Dermis blood vessel endothelial cell (primary cell): ENCODE results near the gene MMP23B. TPM values are rescaled to one million over a fixed set of nuclear protein-coding genes. Genes with fewer than 3 reads are reported as not detected.
A peak's percentile ranks its signal among the peaks of the same experiment; 100 is the strongest.
"Not testable (repeated sequence)": the region's sequence is repeated elsewhere in the genome, so short reads cannot be mapped to it uniquely, and the experiment has no call there.

Source experiments
- DNase-seq: peaks from one replicate; pipeline ENCODE4 v3.0.0; 2010
- total RNA-seq: library from RNA; depleted of rRNA; stranded (reverse); fragments of >200 nt; gene quantifications from 2 replicates; pipeline ENCODE4 v1.2.3, GENCODE V29; 2014

Gene MMP23B
- total RNA-seq, 1 donor from 2014 or later, result not detected

DNA sequence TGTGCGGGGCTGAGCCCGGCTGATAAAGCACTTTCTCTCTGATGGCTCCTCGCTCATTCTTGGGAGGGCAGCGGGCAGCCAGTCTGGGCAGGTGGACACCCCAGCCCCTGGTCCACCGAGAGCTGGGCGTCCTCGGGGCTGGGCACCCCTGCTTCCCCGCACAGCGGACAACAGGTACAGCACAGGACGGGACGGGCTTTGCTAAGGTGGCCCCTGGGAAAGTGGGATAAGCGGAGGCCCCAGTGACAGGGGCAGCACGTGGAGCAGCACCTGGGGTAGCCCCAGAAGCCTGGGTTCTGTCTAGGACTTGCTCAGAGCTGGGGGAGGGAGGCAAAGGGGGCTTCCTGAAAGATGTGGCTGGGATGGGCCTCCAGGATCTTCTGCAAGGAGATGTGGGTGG, 2.6 kb downstream of the MMP23B start:
- DNase-seq, result not testable (repeated sequence)

DNA sequence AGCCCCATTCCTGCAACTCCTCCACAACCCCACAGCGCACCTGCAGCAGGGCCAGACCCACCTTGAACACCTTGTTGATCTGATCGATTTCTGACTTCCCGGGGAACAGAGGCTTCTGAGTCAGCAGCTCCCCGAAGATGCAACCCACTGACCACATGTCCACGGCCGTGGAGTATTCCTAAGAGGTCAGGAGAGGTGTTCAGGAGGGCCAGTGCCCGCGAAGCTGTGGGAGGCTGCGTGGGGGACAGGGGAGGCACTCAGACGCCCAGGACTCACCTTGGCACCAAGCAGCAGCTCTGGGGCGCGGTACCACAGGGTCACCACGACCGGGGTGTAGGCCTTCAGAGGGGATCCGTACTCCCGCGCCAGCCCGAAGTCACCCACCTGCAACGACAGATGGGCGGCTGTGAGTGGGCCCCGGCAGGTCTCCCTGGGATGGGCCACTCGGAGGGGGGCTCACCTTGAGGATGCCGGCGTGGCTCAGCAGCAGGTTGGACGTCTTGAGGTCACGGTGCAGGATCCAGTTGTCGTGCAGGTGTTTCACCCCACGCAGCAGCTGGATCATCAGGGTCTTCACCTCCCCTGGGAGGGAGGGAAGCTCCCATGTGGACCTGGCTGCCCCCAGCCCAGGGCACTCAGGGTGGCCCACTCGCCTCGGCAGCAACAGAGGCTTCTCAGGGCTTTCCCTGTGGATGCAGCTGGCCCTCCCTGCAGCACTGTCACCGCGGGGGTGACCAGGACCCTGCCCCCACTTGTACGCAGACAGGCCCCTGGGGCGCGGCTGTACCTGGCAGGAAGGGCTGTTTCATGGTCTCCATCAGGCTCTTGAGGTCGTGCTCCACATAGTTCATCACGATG, 4.9 kb downstream of the MMP23B start:
- DNase-seq, result not testable (repeated sequence)

DNA sequence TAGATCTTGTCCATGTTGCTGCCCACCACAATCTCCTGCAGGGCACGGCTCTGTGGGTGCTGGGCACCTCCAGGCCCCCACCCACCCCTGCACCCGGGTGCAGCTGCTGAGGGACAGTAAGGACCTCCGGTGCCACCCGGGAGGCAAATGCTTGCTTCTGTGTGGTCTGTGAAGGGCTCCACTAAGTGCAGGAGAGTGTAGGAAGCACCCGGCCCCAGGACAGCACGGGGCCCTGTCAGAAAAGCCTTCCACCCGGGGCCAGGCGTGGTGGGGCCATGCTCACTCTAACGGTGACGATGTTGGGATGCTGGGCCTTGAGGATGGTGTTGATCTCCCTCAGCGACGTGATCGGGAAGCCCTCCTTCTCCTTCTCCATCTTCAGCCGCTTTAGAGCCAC, 5.5 kb downstream of the MMP23B start:
- not testable (repeated sequence) for DNase-seq

GRCh38 chr1:1638528-1638927, 6.6 kb downstream of the MMP23B start:
- not testable (repeated sequence) for DNase-seq

DNA sequence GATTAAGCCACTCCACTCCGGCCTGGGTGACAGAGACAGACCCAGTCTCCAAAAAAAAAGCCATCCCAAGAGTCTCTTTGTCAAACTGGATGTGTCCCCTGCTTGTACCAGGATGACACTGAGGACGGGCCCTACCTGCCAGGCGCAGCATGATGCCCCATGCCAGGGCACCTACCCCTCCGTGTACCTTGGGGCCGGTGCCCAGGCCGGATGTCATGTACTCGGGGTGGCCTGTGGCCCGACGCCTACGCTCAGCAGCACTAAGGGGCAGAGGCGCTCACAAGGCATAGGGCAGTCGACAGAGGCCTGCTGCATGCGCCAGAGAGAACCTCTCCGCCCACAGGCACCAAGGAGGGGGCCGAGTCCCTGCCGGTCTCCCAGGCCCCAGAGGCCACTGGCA, 7.4 kb downstream of the MMP23B start:
- DNase-seq, result not testable (repeated sequence)

DNA sequence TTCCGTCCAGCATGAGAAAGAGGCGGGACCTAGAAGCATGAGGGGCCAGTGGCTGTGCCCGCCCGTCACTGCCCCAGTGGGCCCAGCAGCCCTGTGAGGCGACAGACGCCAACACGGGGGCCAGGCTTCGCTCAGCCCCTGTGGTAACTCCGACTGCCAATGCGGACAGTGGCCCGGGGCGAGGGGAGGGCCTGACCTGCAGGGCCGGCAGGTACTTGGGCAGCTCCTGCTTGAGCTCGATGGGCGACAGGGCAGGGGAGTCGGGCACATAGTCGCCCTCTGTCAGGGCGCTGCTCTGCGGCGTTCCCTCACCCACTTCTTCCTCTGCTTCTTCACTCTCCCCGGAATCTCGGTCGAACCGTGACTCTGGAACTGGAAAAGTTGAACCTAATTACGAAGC, 8.1 kb downstream of the MMP23B start:
- DNase-seq, result not testable (repeated sequence)

GRCh38 chr1:1640711-1641461, 8.9 kb downstream of the MMP23B start:
- not testable (repeated sequence) for DNase-seq

- DNase-seq, result peak; percentile 65
Measured at GRCh38 chr1:1646326-1646725, 14.4 kb downstream of the MMP23B start.

GRCh38 chr1:1647567-1648241, 15.7 kb downstream of the MMP23B start:
- not testable (repeated sequence) for DNase-seq

- not testable (repeated sequence) for DNase-seq
Measured at GRCh38 chr1:1648265-1648664, 16.3 kb downstream of the MMP23B start.

DNA sequence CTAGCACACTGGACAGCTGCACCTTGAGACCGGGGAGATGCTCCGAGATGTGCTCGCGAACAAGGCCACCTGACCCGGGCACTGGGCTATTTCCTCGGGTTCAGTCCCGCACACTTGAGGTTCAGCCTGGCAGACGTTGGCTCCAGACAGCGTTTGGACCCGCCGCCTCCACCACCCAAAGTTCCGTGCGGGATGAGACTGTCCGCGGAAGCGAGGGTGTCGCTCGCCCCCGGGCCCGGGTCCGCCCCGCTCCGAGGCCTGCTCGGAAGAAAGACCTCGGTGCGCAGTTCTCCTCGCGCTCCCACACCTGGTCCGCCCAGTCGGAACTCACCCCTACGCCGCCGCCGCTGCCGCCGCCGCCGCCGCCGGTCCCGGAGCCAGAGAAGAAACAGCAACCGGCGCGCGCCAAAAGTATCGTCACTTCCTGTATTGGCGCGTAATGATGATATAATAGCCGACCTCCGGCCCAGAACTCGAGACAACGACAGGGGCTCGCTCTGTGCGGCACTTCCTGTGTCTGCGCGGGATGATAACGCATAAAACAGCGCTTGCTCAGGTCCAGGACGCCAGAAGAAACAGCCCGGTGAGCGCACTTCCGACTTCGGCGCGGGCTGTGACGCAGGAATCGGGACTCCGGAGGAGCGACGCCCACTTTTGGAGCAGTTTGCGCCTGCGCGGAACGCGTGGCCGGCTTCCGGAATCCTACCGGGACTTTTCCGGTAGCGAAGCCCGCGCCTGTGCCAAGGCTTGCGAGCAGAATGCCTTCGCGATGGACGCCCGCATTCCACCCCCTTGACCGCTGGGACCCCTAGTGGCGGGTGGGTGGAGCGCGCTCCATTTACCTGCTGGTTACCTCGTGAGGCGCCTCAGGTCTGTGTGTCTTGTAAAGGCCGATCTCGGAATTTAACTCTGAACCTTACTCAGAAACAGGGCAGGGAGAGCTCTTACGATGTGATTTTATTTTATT, 26.9 kb downstream of the MMP23B start, which contains the start of gene CDK11B:
Gene CDK11B, minus strand, starts transcription at position 422 of the 967 bp plus-strand sequence. CDS start 1,519 bp downstream, outside the sequence.
- peak; percentile 98 for DNase-seq

DNA sequence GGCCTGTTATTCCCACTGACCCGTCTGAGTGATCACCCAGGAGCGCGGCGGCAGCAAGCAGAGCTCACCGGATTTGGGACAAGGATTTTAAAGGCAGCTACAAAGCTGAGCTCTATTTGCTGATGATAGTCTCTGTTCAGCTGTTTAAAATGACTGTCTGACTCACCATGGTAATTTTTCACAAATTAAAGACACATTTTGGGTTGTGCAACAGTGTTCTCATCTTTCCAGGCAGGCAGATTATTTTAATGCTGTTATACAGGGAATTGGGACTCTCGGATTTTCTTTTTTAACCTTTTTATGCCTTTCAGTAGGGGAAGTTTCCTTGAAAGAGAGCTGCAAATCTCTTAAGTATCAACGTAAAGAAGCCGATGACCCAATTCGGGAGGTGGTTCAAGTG, 30.4 kb downstream of the MMP23B start:
- DNase-seq, result not testable (repeated sequence)

GRCh38 chr1:1662830-1663560, 31.0 kb downstream of the MMP23B start:
- DNase-seq, result not testable (repeated sequence)

DNA sequence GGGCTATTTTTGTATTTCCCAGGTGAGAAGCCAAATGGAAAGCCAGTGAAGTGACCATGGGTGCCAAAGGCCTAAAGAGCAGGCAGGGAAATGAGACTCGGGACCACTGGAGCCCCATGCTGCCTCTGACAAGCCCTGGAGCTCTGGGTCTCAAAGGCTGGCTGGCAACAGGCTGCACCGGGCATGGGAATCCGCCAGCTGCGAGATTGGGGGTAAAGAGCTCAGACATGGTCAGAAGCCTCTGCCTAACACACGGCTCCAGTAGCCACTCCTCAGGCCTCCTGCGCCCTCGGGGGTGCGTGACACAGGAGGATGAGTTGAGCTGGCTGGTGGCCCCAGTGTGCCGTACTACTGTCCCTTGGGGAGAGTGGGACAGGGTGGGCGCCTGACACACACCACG, 32.3 kb downstream of the MMP23B start:
- not testable (repeated sequence) for DNase-seq

DNA sequence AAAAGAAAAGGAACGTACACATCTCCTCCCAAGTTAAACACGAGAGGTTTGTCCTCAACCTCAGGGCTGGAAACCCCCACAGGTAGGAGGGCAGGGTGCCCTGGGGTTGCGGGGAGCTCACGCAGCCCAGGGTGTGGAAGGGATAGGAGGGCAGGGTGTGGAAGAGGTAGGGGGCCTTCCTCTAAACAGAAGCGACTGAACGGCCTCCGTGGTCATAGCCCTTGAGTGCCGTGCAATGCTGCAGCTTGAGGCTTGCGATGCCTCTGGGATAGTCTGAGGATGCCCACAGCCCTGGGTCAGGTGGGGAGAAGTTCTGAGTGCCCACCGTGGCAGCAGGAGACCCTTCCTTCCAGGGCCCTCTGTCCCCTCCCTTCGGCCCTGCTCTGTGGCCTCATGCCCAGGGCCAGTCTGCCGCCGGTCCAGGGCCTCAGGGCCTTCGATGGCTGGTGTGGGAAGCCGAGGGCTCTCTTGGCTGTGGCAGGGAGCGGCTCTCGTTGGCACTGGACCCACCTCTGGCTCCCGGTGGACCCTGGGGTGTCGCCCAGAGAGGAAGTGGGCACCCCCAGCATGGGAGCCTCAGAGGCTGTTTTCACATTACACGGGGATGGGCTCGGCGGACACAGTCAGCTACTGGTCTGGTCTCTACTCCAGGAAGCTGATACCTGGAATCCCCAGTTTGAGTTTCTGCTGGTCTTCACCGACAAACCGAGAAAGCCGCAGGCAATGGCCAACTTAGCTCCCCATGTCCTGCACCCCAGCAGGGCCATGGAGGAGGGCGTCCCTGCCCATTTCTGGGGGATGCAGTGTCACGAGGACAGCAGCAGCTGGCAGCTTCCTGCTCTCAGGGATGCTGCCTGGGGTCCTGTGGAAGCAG, 33.2 kb downstream of the MMP23B start:
- DNase-seq, result no peak

DNA sequence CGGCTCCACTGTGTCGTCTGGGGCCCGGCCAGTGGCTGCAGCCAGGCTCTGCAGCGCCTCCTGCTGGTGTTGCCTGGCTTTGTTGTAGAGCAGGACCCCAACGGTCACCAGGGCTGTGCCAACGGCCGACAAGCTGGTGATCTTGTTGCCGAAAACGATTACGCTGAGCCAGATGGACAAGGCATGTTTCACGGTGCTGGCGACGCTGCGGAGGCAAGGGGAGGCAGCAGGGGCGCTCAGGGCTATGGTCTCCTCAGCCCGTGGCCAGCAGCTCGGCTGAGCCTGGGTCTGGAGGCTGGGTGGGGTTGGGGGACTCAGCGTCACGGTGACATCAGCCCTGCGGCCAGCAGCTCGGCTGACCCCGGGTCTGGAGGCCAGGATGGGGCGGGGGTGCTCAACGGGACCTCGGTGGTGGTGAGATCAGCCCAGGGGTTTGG, 33.9 kb downstream of the MMP23B start:
- peak; percentile 34 for DNase-seq

GRCh38 chr1:1666526-1666925, 34.6 kb downstream of the MMP23B start:
- DNase-seq, result no peak

- peak; percentile 45 for DNase-seq
Measured at GRCh38 chr1:1669468-1670440, 37.8 kb downstream of the MMP23B start.

DNA sequence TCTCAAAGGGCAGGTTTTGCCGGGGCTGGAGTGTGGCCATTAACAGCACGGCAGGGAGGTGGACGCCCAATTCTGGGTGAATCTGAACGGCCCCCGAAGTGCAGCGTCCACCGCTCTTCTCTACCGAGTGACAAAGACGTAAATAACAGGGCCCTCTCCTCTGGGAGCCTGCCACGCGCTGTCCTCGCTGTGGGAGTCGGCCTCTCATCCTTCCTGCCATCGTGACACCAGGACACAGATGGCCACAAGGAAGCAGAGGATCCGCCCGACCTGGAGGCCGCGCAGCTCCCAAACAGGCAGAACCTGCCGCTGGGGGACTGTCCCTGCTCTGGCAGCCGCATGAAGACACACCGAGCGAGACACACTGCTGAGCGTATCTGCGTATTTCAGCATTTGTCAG, 38.9 kb downstream of the MMP23B start:
- DNase-seq, result no peak
